H9 (cell line): Measurements from ENCODE around the gene TAS2R30. TPM values are rescaled to one million over a fixed set of nuclear protein-coding genes. Genes with fewer than 3 reads are reported as not detected.

Experiments
- DNase-seq: peaks from one replicate; pipeline ENCODE4 v3.0.0-alpha.2; 2017
- H2AFZ ChIP-seq: one replicate; pipeline ENCODE4 v1.6.1; 2013; ENCODE audit warnings: mild to moderate bottlenecking, low read length, control low read depth, moderate library complexity
- H2AK5ac ChIP-seq: 2 replicates; pipeline ENCODE4 v1.6.1; 2013; ENCODE audit warnings: low read length, control low read depth, mixed read lengths; ENCODE audit not compliant: insufficient read length
- H2BK120ac ChIP-seq: one replicate; pipeline ENCODE4 v1.6.1; 2013; ENCODE audit warnings: low read depth, mild to moderate bottlenecking, low read length, control low read depth, inconsistent platforms; ENCODE audit not compliant: poor library complexity, severe bottlenecking
- H2BK12ac ChIP-seq: 2 replicates; pipeline ENCODE4 v1.6.1; 2013; ENCODE audit warnings: low read length, control low read depth, mixed read lengths, low read depth; ENCODE audit not compliant: insufficient read length
- H2BK15ac ChIP-seq: 2 replicates; pipeline ENCODE4 v1.6.1; 2013; ENCODE audit warnings: low read depth, low read length, control low read depth
- H2BK20ac ChIP-seq: one replicate; pipeline ENCODE4 v1.6.1; 2013; ENCODE audit warnings: low read depth, mild to moderate bottlenecking, low read length, control low read depth, inconsistent platforms; ENCODE audit not compliant: poor library complexity, severe bottlenecking
- H2BK5ac ChIP-seq: 2 replicates; pipeline ENCODE4 v1.6.1; 2013; ENCODE audit warnings: low read length, control low read depth, mixed read lengths; ENCODE audit not compliant: insufficient read length
- H3K14ac ChIP-seq: 2 replicates; pipeline ENCODE4 v1.6.1; 2013; ENCODE audit warnings: low read length, control low read depth; ENCODE audit not compliant: insufficient read depth
- H3K18ac ChIP-seq: 2 replicates; pipeline ENCODE4 v1.6.1; 2013; ENCODE audit warnings: low read depth, mild to moderate bottlenecking, mixed read lengths, low read length, control low read depth; ENCODE audit not compliant: insufficient read length
- H3K23ac ChIP-seq: 2 replicates; pipeline ENCODE4 v1.6.1; 2013; ENCODE audit warnings: low read length, control low read depth, mixed read lengths, low read depth; ENCODE audit not compliant: insufficient read length
- H3K23me2 ChIP-seq: 2 replicates; pipeline ENCODE4 v1.6.1; 2013; ENCODE audit warnings: low read depth, mild to moderate bottlenecking, mixed read lengths, low read length, control low read depth; ENCODE audit not compliant: insufficient read length, poor library complexity, severe bottlenecking
- H3K27ac ChIP-seq: 2 replicates; pipeline ENCODE4 v1.5.1; 2013; ENCODE audit warnings: low read length, control low read depth, mixed read lengths, low read depth; ENCODE audit not compliant: insufficient read length
- H3K27me3 ChIP-seq: 2 replicates; pipeline ENCODE4 v1.6.1; 2013; ENCODE audit warnings: low read length, control low read depth, inconsistent platforms; ENCODE audit not compliant: insufficient read depth
- H3K4ac ChIP-seq: 2 replicates; pipeline ENCODE4 v1.6.1; 2013; ENCODE audit warnings: low read depth, mild to moderate bottlenecking, control low read depth, inconsistent platforms, low read length, moderate library complexity
- H3K4me1 ChIP-seq: 2 replicates; pipeline ENCODE4 v1.6.1; 2013; ENCODE audit warnings: low read length, control low read depth, inconsistent platforms; ENCODE audit not compliant: insufficient read depth
- H3K4me2 ChIP-seq: 2 replicates; pipeline ENCODE4 v1.6.1; 2013; ENCODE audit warnings: low read length, control low read depth, mixed read lengths; ENCODE audit not compliant: insufficient read length, insufficient read depth
- H3K56ac ChIP-seq: 2 replicates; pipeline ENCODE4 v1.6.1; 2013; ENCODE audit warnings: low read depth, mild to moderate bottlenecking, mixed read lengths, low read length, control low read depth; ENCODE audit not compliant: insufficient read length
- H3K79me1 ChIP-seq: 2 replicates; pipeline ENCODE4 v1.6.1; 2013; ENCODE audit warnings: low read depth, mild to moderate bottlenecking, moderate library complexity, low read length, control low read depth, inconsistent platforms; ENCODE audit not compliant: insufficient read depth, poor library complexity, severe bottlenecking
- H3K79me2 ChIP-seq: 2 replicates; pipeline ENCODE4 v1.6.1; 2013; ENCODE audit warnings: low read length, control low read depth, inconsistent platforms; ENCODE audit not compliant: insufficient read depth
- H3K9ac ChIP-seq: 2 replicates; pipeline ENCODE4 v1.6.1; 2013; ENCODE audit warnings: low read length, control low read depth, mixed read lengths; ENCODE audit not compliant: insufficient read length; ENCODE audit errors: extremely low read depth
- H3K9me3 ChIP-seq: one replicate; pipeline ENCODE4 v1.6.1; 2013; ENCODE audit warnings: low read depth, low read length, inconsistent platforms; ENCODE audit not compliant: control insufficient read depth
- H3T11ph ChIP-seq: one replicate; pipeline ENCODE4 v1.6.1; 2013; ENCODE audit warnings: mild to moderate bottlenecking, low read length, control low read depth, inconsistent platforms
- H4K20me1 ChIP-seq: one replicate; pipeline ENCODE4 v1.6.1; 2013; ENCODE audit not compliant: control insufficient read depth, insufficient read length, insufficient read depth
- H4K5ac ChIP-seq: 2 replicates; pipeline ENCODE4 v1.6.1; 2013; ENCODE audit warnings: low read depth, mild to moderate bottlenecking, mixed read lengths, low read length, control low read depth; ENCODE audit not compliant: insufficient read length
- H4K8ac ChIP-seq: replicated peaks from 2 replicates; pipeline ENCODE4 v1.6.1; 2013; ENCODE audit warnings: low read length, control low read depth, mixed read lengths, low read depth; ENCODE audit not compliant: insufficient read length
- H4K91ac ChIP-seq: 2 replicates; pipeline ENCODE4 v1.6.1; 2013; ENCODE audit warnings: low read depth, mild to moderate bottlenecking, moderate library complexity, mixed read lengths, low read length, control low read depth; ENCODE audit not compliant: insufficient read length
- H3K27ac Mint-ChIP-seq, 3 experiments: 2 replicates in 2 of 3; 3 replicates in 1 of 3; pipeline ENCODE4 v1.8.0; 2020 to 2021; ENCODE audit warnings: mixed read lengths in 3 of 3, mild to moderate bottlenecking in 1 of 3, moderate library complexity in 1 of 3
- H3K27me3 Mint-ChIP-seq: 2 replicates; pipeline ENCODE4 v1.8.0; 2021; ENCODE audit warnings: low read depth, mild to moderate bottlenecking, moderate library complexity, mixed read lengths
- H3K36me3 Mint-ChIP-seq, 3 experiments: 2 replicates in 2 of 3; 3 replicates in 1 of 3; pipeline ENCODE4 v1.8.0; 2020 to 2021; ENCODE audit warnings: low read depth in 3 of 3, mixed read lengths in 3 of 3; ENCODE audit not compliant: insufficient read depth in 1 of 3
- H3K4me1 Mint-ChIP-seq, 2 experiments: 2 replicates each; pipeline ENCODE4 v1.8.0; 2020; ENCODE audit warnings: mixed read lengths in 2 of 2
- H3K4me3 Mint-ChIP-seq, 2 experiments: 2 replicates in 1 of 2; 3 replicates in 1 of 2; pipeline ENCODE4 v1.8.0; 2020 to 2021; ENCODE audit warnings: mild to moderate bottlenecking in 2 of 2, mixed read lengths in 2 of 2, moderate library complexity in 1 of 2
- H3K9me3 Mint-ChIP-seq, 2 experiments: 2 replicates in 1 of 2; 3 replicates in 1 of 2; pipeline ENCODE4 v1.8.0; 2020; ENCODE audit warnings: mild to moderate bottlenecking in 2 of 2, mixed read lengths in 2 of 2, moderate library complexity in 1 of 2
- CTCF ChIP-seq: fragments of 200-600 bp; sonication (generic); conservative IDR thresholded peaks from 3 replicates; pipeline ENCODE4 v1.8.0; 2021; ENCODE audit warnings: antibody characterized with exemption, mild to moderate bottlenecking
- WGBS: extraction: QIAGEN DNeasy Blood & Tissue Kit; methylation state at CpG from one replicate; pipeline ENCODE4 v1.1.7; 2013; ENCODE audit warnings: missing lambda C conversion rate, low lambda C conversion rate, mixed read lengths; ENCODE audit not compliant: insufficient read length; ENCODE audit errors: extremely low coverage; 5-methylcytosine and 5-hydroxymethylcytosine counted together
- total RNA-seq: library from RNA; stranded (reverse); gene quantifications from 2 replicates; pipeline ENCODE4 v1.2.1, GENCODE V29; 2021

TAS2R30 gene
- total RNA-seq, 1 experiment from 2014 or later = 2.0 TPM

- no peak for TF ChIP-seq CTCF
Observed at GRCh38 chr12:11085419-11085818, 49.0 kb downstream of the TAS2R30 start.

More at GRCh38 chr12:11085419-11085818, 49.0 kb downstream of the TAS2R30 start:
- no CpG with 5 or more reads among the region's 3 CpGs for WGBS
- Mint-ChIP-seq H3K9me3 (peaks cover 14% of the 10 kb centered on the region in 2 experiments), H3K27me3 (no peaks in the 10 kb centered on the region), H3K4me3 (no peak overlapping the region), H3K36me3 (peaks cover 14 to 22% (median 19%) of the 10 kb centered on the region in 3 experiments), H3K27ac (no peak overlapping the region), H3K4me1 (no peaks in the 10 kb centered on the region)
- H2BK12ac ChIP-seq = no peak overlapping the region
- no peaks in the 10 kb centered on the region for H3K79me1 ChIP-seq
- no peak overlapping the region for H3K56ac ChIP-seq
- no peak for DNase-seq
- no peak overlapping the region for H3K18ac ChIP-seq
- no peaks in the 10 kb centered on the region for H3K79me2 ChIP-seq
- H2AFZ ChIP-seq = no peak overlapping the region
- H3K23ac ChIP-seq = no peak overlapping the region
- no peak overlapping the region for H4K8ac ChIP-seq
- H2BK20ac ChIP-seq = no peak overlapping the region
- H3K9me3 ChIP-seq = no peaks in the 10 kb centered on the region
- H3K4ac ChIP-seq = no peak overlapping the region
- H3K23me2 ChIP-seq = no peaks in the 10 kb centered on the region
- H3K27ac ChIP-seq = no peak overlapping the region
- H2AK5ac ChIP-seq = no peak overlapping the region
- no peaks in the 10 kb centered on the region for H3K4me1 ChIP-seq
- no peak overlapping the region for H2BK5ac ChIP-seq
- H3K14ac ChIP-seq = no peak overlapping the region
- H3K9ac ChIP-seq = no peak overlapping the region
- H4K20me1 ChIP-seq = no peaks in the 10 kb centered on the region
- no peaks in the 10 kb centered on the region for H3K27me3 ChIP-seq
- H3K4me2 ChIP-seq = no peak overlapping the region
- no peak overlapping the region for H4K5ac ChIP-seq
- no peak overlapping the region for H3T11ph ChIP-seq
- H2BK15ac ChIP-seq = no peak overlapping the region
- no peak overlapping the region for H4K91ac ChIP-seq
- H2BK120ac ChIP-seq = no peak overlapping the region

Other genes with a start within 250 kb of the TAS2R30 start
- gene TAS2R13, start 225.1 kb downstream of the TAS2R30 start, total RNA-seq = 0.50 and 0.75 TPM in 2 replicates
- not detected in 2 replicates for gene PRH2, start 205.4 kb downstream of the TAS2R30 start, total RNA-seq
- gene TAS2R14, start 195.4 kb downstream of the TAS2R30 start, total RNA-seq = 1.9 and 2.1 TPM in 2 replicates
- gene TAS2R50, start 147.7 kb downstream of the TAS2R30 start, total RNA-seq = 0.66 and 0.77 TPM in 2 replicates
- gene TAS2R20, start 136.3 kb downstream of the TAS2R30 start, total RNA-seq = 0.88 and 1.3 TPM in 2 replicates
- gene TAS2R19, start 112.0 kb downstream of the TAS2R30 start, total RNA-seq = 1.7 and 2.6 TPM in 2 replicates
- gene TAS2R31, start 103.2 kb downstream of the TAS2R30 start, total RNA-seq = 1.7 and 2.3 TPM in 2 replicates
- gene TAS2R46, start 72.3 kb downstream of the TAS2R30 start, total RNA-seq = 0.88 and 1.2 TPM in 2 replicates
- 0.48 and 0.59 TPM in 2 replicates for gene TAS2R43, start 42.3 kb downstream of the TAS2R30 start, total RNA-seq
- 12.2 and 12.7 TPM in 2 replicates for gene SMIM10L1, start 36.5 kb upstream of the TAS2R30 start, total RNA-seq
- not detected in 2 replicates for gene TAS2R42, start 52.3 kb upstream of the TAS2R30 start, total RNA-seq
- 1.5 and 1.6 TPM in 2 replicates for gene PRB3, start 135.1 kb upstream of the TAS2R30 start, total RNA-seq
- gene PRB4, start 175.8 kb upstream of the TAS2R30 start, total RNA-seq = not detected in 2 replicates